Measurements from ENCODE around the gene PRKN.

GRCh38 chr6:161679980-161680538, 1047.5 kb downstream of the PRKN start:
- TF ChIP-seq OSR1 (CRISPR knock-in tag; IDR thresholded peaks at IDR 0.05), result no peak
- TF ChIP-seq BACH2 (CRISPR knock-in tag; IDR thresholded peaks at IDR 0.05; ENCODE audit: borderline replicate concordance), result no peak
- no peak for TF ChIP-seq ZFP30 (CRISPR knock-in tag; IDR thresholded peaks at IDR 0.05)
- no peak for TF ChIP-seq GLIS3 (CRISPR knock-in tag; IDR thresholded peaks at IDR 0.05)
- TF ChIP-seq CREB5 (CRISPR knock-in tag; IDR thresholded peaks at IDR 0.05; ENCODE audit: low read depth), result no peak
- TF ChIP-seq CSDC2 (CRISPR knock-in tag; IDR thresholded peaks at IDR 0.05), result no peak
- no peak for TF ChIP-seq PATZ1 (CRISPR knock-in tag; IDR thresholded peaks at IDR 0.05; ENCODE audit: borderline replicate concordance)
- TF ChIP-seq ZC3H10 (CRISPR knock-in tag; IDR thresholded peaks at IDR 0.05), result no peak
- no peak for TF ChIP-seq CSRNP3 (CRISPR knock-in tag; IDR thresholded peaks at IDR 0.05)
- TF ChIP-seq SNAI2 (CRISPR knock-in tag; IDR thresholded peaks at IDR 0.05), result no peak
- TF ChIP-seq ARNTL (CRISPR knock-in tag; IDR thresholded peaks at IDR 0.05; ENCODE audit: borderline replicate concordance, low read depth), result no peak

All from SK-N-SH treated with all-trans-retinoic acid at 6 μM for 48 hours (cell line).